Transverse colon (tissue), 4 donors: ENCODE data around the gene OXCT2. TPM values are rescaled to one million over a fixed set of nuclear protein-coding genes. Genes with fewer than 3 reads are reported as not detected.

Experiments
- DNase-seq: peaks from one replicate; pipeline ENCODE4 v3.0.0-alpha.2; 2019
- H3K27ac ChIP-seq, 4 donors: fragments of 200-600 bp; sonication (generic); 2 replicates each; pipeline ENCODE4 v1.5.1; 2016 to 2018; ENCODE audit warnings: inconsistent platforms in 4 of 4
- H3K27me3 ChIP-seq: fragments of 200-600 bp; sonication (generic); 2 replicates; pipeline ENCODE4 v1.5.1; 2017; ENCODE audit warnings: inconsistent platforms
- H3K36me3 ChIP-seq, 4 donors: fragments of 200-600 bp; sonication (generic); 2 replicates each; pipeline ENCODE4 v1.5.1; 2017 to 2019; ENCODE audit warnings: inconsistent platforms in 4 of 4
- H3K4me1 ChIP-seq, 4 donors: fragments of 200-600 bp; sonication (generic); 2 replicates each; pipeline ENCODE4 v1.5.1; 2017 to 2020; ENCODE audit warnings: inconsistent platforms in 4 of 4
- H3K4me3 ChIP-seq, 4 donors: fragments of 200-600 bp; sonication (generic); 1 replicate in 1 of 4; 2 replicates in 3 of 4; pipeline versions ENCODE4 v1.5.1 to v1.6.1; 2017 to 2019; ENCODE audit warnings: inconsistent platforms in 4 of 4
- H3K9me3 ChIP-seq, 2 donors: fragments of 200-600 bp; sonication (generic); 2 replicates each; pipeline ENCODE4 v1.5.1; 2017 to 2019; ENCODE audit warnings: inconsistent platforms in 2 of 2
- CTCF ChIP-seq, 5 experiments: fragments of 200-600 bp in 3 of 5; fragments of 450-650 bp in 2 of 5; sonication (generic) in 3 of 5; IDR thresholded peaks; 1 replicate in 2 of 5; 2 replicates in 3 of 5; pipeline ENCODE4 v1.5.1; 2016 to 2017; ENCODE audit warnings: antibody characterized with exemption in 5 of 5, inconsistent platforms in 3 of 5, mild to moderate bottlenecking in 2 of 5, moderate library complexity in 1 of 5
- EP300 ChIP-seq: sonication (generic); formaldehyde crosslinking; IDR thresholded peaks from one replicate; pipeline ENCODE4 v1.6.1; 2017; ENCODE audit warnings: antibody characterized with exemption, low read depth
- POLR2A ChIP-seq: fragments of 450-650 bp; IDR thresholded peaks from one replicate; pipeline ENCODE4 v1.6.1; 2016; ENCODE audit warnings: antibody characterized with exemption, mild to moderate bottlenecking, moderate library complexity
- POLR2AphosphoS5 ChIP-seq, 3 donors: sonication (generic); formaldehyde crosslinking; IDR thresholded peaks; one replicate each; pipeline ENCODE4 v1.6.1; 2016; ENCODE audit warnings: antibody characterized with exemption in 3 of 3
- WGBS, 2 donors: methylation state at CpG; one replicate each; pipeline ENCODE4 v1.1.5; 2018; ENCODE audit warnings: low coverage in 1 of 2; 5-methylcytosine and 5-hydroxymethylcytosine counted together
- in situ Hi-C, 4 donors: fragments of 200-750 bp; cut with MboI; loops; one replicate each; pipeline versions ENCODE4 v1.15.0 to v1.15.1; 2017; ENCODE audit warnings: low sequenced_read_pairs in 3 of 4, low pct_ligation_motif_present in 1 of 4, low pct_unique_long_range_greater_than_20kb in 1 of 4
- intact Hi-C: fragments of 100-400 bp; cut with DNase I; formaldehyde crosslinking; loops from one replicate; pipeline ENCODE4 v1.15.1; 2023; ENCODE audit warnings: low total_unique reads
- total RNA-seq, 4 donors: library from RNA; depleted of rRNA; stranded (reverse); fragments of >200 nt; gene quantifications; one replicate each; pipeline ENCODE4 v1.1.0, GENCODE V29; 2016

Gene OXCT2
- total RNA-seq, 4 donors from 2014 or later = 0.40 to 10.8 (median 6.2) TPM

GRCh38 chr1:39733161-39733560 lies 38.0 kb downstream of the OXCT2 start:
- Histone ChIP-seq H3K27me3 (peaks cover 77% of the 10 kb centered on the region), H3K4me1 (peaks cover 0 to 1% (median 0%) of the 10 kb centered on the region in 4 donors), H3K4me3 (no peak overlapping the region), H3K36me3 (no peaks in the 10 kb centered on the region), H3K27ac (no peak overlapping the region), H3K9me3 (no peaks in the 10 kb centered on the region)
- 46 to 50% methylated on average over 4 to 7 of the region's 7 CpGs for WGBS, 2 donors
- intact Hi-C loops (no loop called here), in situ Hi-C loops (no loop called here)
- TF ChIP-seq POLR2AphosphoS5 (IDR thresholded peaks at IDR 0.05) = no peak
- no peak for TF ChIP-seq POLR2A
- DNase-seq = no peak

DNA sequence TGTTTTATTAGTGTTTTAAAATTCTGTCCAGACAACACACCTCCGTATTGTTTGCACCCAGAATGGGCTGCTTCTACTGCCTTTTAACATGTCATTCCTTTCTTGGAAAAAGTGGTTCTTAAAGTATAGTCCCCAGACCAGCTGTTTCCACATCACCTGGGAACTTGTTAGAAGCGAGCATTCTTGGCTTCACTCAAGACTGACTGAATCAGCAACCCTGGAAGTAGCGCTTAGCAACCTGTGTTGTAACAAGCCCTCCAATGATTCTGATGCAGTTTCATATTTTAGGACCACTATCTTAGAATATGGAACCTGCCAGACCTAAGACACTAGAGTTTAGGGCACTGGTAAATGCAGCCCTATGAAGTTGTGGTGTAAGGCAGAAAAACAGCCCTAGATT lies 38.4 kb downstream of the OXCT2 start:
- Histone ChIP-seq H3K27me3 (peaks cover 81% of the 10 kb centered on the region), H3K4me1 (no peaks in the 10 kb centered on the region), H3K27ac (no peak overlapping the region), H3K4me3 (no peak overlapping the region), H3K36me3 (no peaks in the 10 kb centered on the region), H3K9me3 (no peaks in the 10 kb centered on the region)
- in situ Hi-C loops = no loop called here
- no peak for DNase-seq
- TF ChIP-seq EP300 (no peak), POLR2A (no peak), POLR2AphosphoS5 (IDR thresholded peaks at IDR 0.05) (no peak), CTCF (IDR thresholded peaks at IDR 0.05) (no peak)
- intact Hi-C loops = no loop called here
- whole genome bisulfite sequencing, 2 donors = 59 to 66% methylated on average over 3 of the region's 3 CpGs

DNA sequence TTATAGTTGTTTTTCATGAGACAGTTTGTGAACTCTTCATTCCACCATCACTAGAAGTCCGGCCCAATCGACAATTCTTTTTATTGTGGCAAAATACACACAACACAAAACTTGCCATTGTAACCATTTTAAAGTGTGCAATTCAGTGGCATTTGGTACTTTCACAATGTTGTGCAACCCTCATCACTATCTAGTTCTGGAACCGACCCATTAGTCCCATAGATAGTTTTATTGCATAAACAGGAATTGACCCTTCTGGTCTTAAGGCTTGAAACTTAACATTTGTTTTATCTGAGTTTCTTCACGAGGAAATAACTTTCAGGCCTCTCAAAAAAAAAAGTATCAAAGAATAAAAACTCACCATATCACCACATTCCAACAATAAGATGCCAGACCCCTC lies 41.3 kb downstream of the OXCT2 start:
- WGBS, 2 donors = 38 to 47% methylated on average over 3 to 4 of the region's 4 CpGs
- in situ Hi-C loops (loop anchor here in 2 of 4 donors (10.0 kb wide), 1 partner anchor 125 kb away; no protein-coding TSS in a partner anchor), intact Hi-C loops (no loop called here)

DNA sequence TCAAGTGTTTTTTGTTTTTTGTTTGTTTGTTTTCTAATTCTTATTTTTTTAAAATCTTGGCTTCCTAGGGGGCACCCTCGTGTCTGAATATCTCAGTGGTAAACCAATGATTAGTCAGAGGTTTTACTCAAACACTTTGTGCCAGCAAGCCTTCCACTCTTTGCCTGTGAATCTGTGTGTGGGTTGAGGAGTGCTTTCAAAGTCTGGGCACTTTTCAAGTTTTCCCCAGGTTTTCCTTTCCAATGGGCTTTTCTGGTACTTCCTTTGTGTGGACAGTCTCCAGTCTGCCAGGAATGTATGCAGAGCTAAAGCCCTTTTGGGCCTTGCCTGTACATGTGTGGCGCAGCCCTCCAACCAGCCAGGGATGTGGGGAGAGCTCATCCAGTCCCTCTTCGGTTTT lies 42.1 kb downstream of the OXCT2 start:
- WGBS, 2 donors = 17 to 59% methylated on average over 1 to 3 of the region's 3 CpGs

More for the DNA sequence above, 41.3 kb downstream of the OXCT2 start:
- no peak for DNase-seq
- Histone ChIP-seq H3K27me3 (peaks cover 97% of the 10 kb centered on the region), H3K4me3 (no peak overlapping the region), H3K36me3 (no peaks in the 10 kb centered on the region), H3K4me1 (no peaks in the 10 kb centered on the region), H3K27ac (no peak overlapping the region), H3K9me3 (no peaks in the 10 kb centered on the region)
- TF ChIP-seq POLR2A (no peak), EP300 (no peak), CTCF (IDR thresholded peaks at IDR 0.05) (no peak), POLR2AphosphoS5 (IDR thresholded peaks at IDR 0.05) (no peak)

More for the DNA sequence above, 42.1 kb downstream of the OXCT2 start:
- Histone ChIP-seq H3K36me3 (no peaks in the 10 kb centered on the region), H3K27ac (no peak overlapping the region), H3K4me3 (no peak overlapping the region), H3K9me3 (no peaks in the 10 kb centered on the region), H3K4me1 (no peaks in the 10 kb centered on the region), H3K27me3 (peaks cover 97% of the 10 kb centered on the region)
- DNase-seq = no peak
- TF ChIP-seq EP300 = no peak
- TF ChIP-seq POLR2A = no peak
- no peak for TF ChIP-seq CTCF (IDR thresholded peaks at IDR 0.05)
- TF ChIP-seq POLR2AphosphoS5 (IDR thresholded peaks at IDR 0.05) = no peak
- in situ Hi-C loops (loop anchor here in 2 of 4 donors (10.0 kb wide), 1 partner anchor 124 kb away; no protein-coding TSS in a partner anchor), intact Hi-C loops (no loop called here)
